GM18868 (cell line): ENCODE data around the gene HTRA3.

Experiments used
- ATAC-seq: cut with Tn5 transposase; IDR thresholded peaks from one replicate; pipeline ENCODE4 v1.9.1; 2021; ENCODE audit warnings: mild to moderate bottlenecking, moderate library complexity; ENCODE audit not compliant: unreplicated experiment

The HTRA3 gene

GRCh38 chr4:8245884-8246833 lies 23.4 kb upstream of the HTRA3 start:
- ATAC-seq: no peak

GRCh38 chr4:8247047-8247930 lies 22.3 kb upstream of the HTRA3 start:
- no peak for ATAC-seq

GRCh38 chr4:8248091-8248490 lies 21.5 kb upstream of the HTRA3 start:
- ATAC-seq: no peak

- no peak for ATAC-seq
These were observed 19.3 kb upstream of the HTRA3 start for GRCh38 chr4:8250227-8250626.

- ATAC-seq: no peak
These were observed 18.9 kb upstream of the HTRA3 start for GRCh38 chr4:8250637-8251036.

- no peak for ATAC-seq
These were observed 18.3 kb upstream of the HTRA3 start for GRCh38 chr4:8251110-8251883.

- no peak for ATAC-seq
These were observed 17.0 kb upstream of the HTRA3 start for GRCh38 chr4:8252301-8253173.

- ATAC-seq: no peak
These were observed 15.5 kb upstream of the HTRA3 start for GRCh38 chr4:8254076-8254475.

- no peak for ATAC-seq
These were observed 13.7 kb upstream of the HTRA3 start for GRCh38 chr4:8255698-8256441.

- no peak for ATAC-seq
These were observed 11.7 kb upstream of the HTRA3 start for GRCh38 chr4:8257854-8258253.

GRCh38 chr4:8258552-8259212 lies 10.9 kb upstream of the HTRA3 start:
- no peak for ATAC-seq

GRCh38 chr4:8259743-8260430 lies 9.7 kb upstream of the HTRA3 start:
- ATAC-seq: no peak

- no peak for ATAC-seq
These were observed 8.9 kb upstream of the HTRA3 start for GRCh38 chr4:8260656-8261111.

GRCh38 chr4:8261851-8262535 lies 7.6 kb upstream of the HTRA3 start:
- no peak for ATAC-seq

- ATAC-seq: no peak
These were observed 6.8 kb upstream of the HTRA3 start for GRCh38 chr4:8262637-8263322.

- no peak for ATAC-seq
These were observed 6.2 kb upstream of the HTRA3 start for GRCh38 chr4:8263397-8263796.

GRCh38 chr4:8264106-8264505 lies 5.4 kb upstream of the HTRA3 start:
- ATAC-seq: no peak
